Upper lobe of left lung (tissue), 6 donors: ENCODE data around the gene BOLA1. TPM values are rescaled to one million over a fixed set of nuclear protein-coding genes. Genes with fewer than 3 reads are reported as not detected.
A peak's percentile ranks its signal among the peaks of the same experiment; 100 is the strongest.
"Not testable (repeated sequence)": the region's sequence is repeated elsewhere in the genome, so short reads cannot be mapped to it uniquely, and the experiment has no call there.

ENCODE experiments used
- ATAC-seq, 2 donors: fragments of 200-7000 bp; cut with Tn5 transposase; one replicate each; pipeline ENCODE4 v1.9.1; 2022; ENCODE audit warnings: mild to moderate bottlenecking in 2 of 2, moderate library complexity in 2 of 2; ENCODE audit not compliant: low FRiP score in 2 of 2
- DNase-seq, 2 donors: peaks; one replicate each; pipeline ENCODE4 v3.0.0-alpha.2; 2019 to 2020
- H3K27ac ChIP-seq, 4 donors: fragments of 200-600 bp; sonication (generic); one replicate each; pipeline ENCODE4 v1.5.1; 2016 to 2019
- H3K27me3 ChIP-seq, 4 donors: fragments of 200-600 bp; sonication (generic); one replicate each; pipeline ENCODE4 v1.5.1; 2017 to 2019
- H3K36me3 ChIP-seq, 4 donors: fragments of 200-600 bp; sonication (generic); one replicate each; pipeline ENCODE4 v1.5.1; 2016 to 2019
- H3K4me1 ChIP-seq, 4 donors: fragments of 200-600 bp; sonication (generic); one replicate each; pipeline ENCODE4 v1.5.1; 2018 to 2019
- H3K4me3 ChIP-seq, 4 donors: fragments of 200-600 bp; sonication (generic); one replicate each; pipeline ENCODE4 v1.5.1; 2017 to 2019; ENCODE audit warnings: mild to moderate bottlenecking in 2 of 4, moderate library complexity in 1 of 4
- H3K9me3 ChIP-seq, 4 donors: fragments of 200-600 bp; sonication (generic); one replicate each; pipeline ENCODE4 v1.5.1; 2018 to 2019
- CTCF ChIP-seq, 6 experiments: fragments of 450-650 bp in 4 of 6; fragments of 200-600 bp in 2 of 6; sonication (generic) in 2 of 6; IDR thresholded peaks; one replicate each; pipeline ENCODE4 v1.5.1; 2016 to 2019; ENCODE audit warnings: antibody characterized with exemption in 6 of 6
- EP300 ChIP-seq, 4 donors: sonication (generic); formaldehyde crosslinking; IDR thresholded peaks; one replicate each; pipeline ENCODE4 v1.5.1; 2017; ENCODE audit warnings: antibody characterized with exemption in 4 of 4, control low read depth in 2 of 4
- POLR2A ChIP-seq, 4 donors: fragments of 450-650 bp; IDR thresholded peaks; one replicate each; pipeline ENCODE4 v1.5.1; 2016 to 2017; ENCODE audit warnings: antibody characterized with exemption in 4 of 4, mild to moderate bottlenecking in 2 of 4
- POLR2AphosphoS5 ChIP-seq, 2 donors: sonication (generic); formaldehyde crosslinking; IDR thresholded peaks; one replicate each; pipeline ENCODE4 v1.5.1; 2017; ENCODE audit warnings: antibody characterized with exemption in 2 of 2
- WGBS, 2 donors: methylation state at CpG; one replicate each; pipeline ENCODE4 v1.1.5; 2017 to 2018; 5-methylcytosine and 5-hydroxymethylcytosine counted together
- total RNA-seq, 6 donors: library from RNA; depleted of rRNA in 4 of 6; stranded (reverse); fragments of >200 nt in 4 of 6; gene quantifications; one replicate each; pipeline versions ENCODE4 v1.1.0 to v1.2.1, GENCODE V29; 2016 to 2021
- donor health status: DM: no; HTN: no; CAD: no; lungs with moderate emphysema.
- donor health status: DM: no; HTN: yes; CAD: no; lungs with severe emphysema.

BOLA1 gene
- total RNA-seq = 10 to 100 TPM; 11.1 to 23.0 (median 14.5) TPM

GRCh38 chr1:149899460-149900284, at the start of gene BOLA1:
TSS of gene BOLA1 (plus strand) at chr1:149899568. CDS start at chr1:149900060, 492 bp downstream.
- Histone ChIP-seq H3K27me3 (no peaks in the 10 kb centered on the region), H3K4me1 (peaks cover 5 to 12% (median 10%) of the 10 kb centered on the region in 4 donors), H3K27ac (peak within 1 kb of the TSS; percentile 86 to 91 (median 88)), H3K4me3 (peak within 1 kb of the TSS; percentile 35 to 64 (median 55)), H3K36me3 (no peaks in the 10 kb centered on the region), H3K9me3 (no peaks in the 10 kb centered on the region)
- ATAC-seq (peak; percentile 97 to 100), DNase-seq (peak; percentile 89 to 96)
- 0 to 8% methylated on average over 1 to 52 of the region's 65 CpGs for whole genome bisulfite sequencing, 2 donors
- TF ChIP-seq POLR2AphosphoS5 (IDR thresholded peaks at IDR 0.05) = peak; percentile 83 to 95
- no peak for TF ChIP-seq EP300 (IDR thresholded peaks at IDR 0.05)
- peak in 3 of 4 donors; percentile 78 to 86 (median 84) for TF ChIP-seq POLR2A (IDR thresholded peaks at IDR 0.05)
- TF ChIP-seq CTCF (IDR thresholded peaks at IDR 0.05) = peak in 1 of 6 experiments; percentile 10

- peak overlapping the region; percentile 25 to 54 (median 46) for H3K4me3 ChIP-seq
- H3K9me3 ChIP-seq = no peaks in the 10 kb centered on the region
- TF ChIP-seq POLR2AphosphoS5 (IDR thresholded peaks at IDR 0.05) = no peak
- TF ChIP-seq CTCF (IDR thresholded peaks at IDR 0.05) = no peak
- TF ChIP-seq POLR2A (IDR thresholded peaks at IDR 0.05) = peak in 2 of 4 donors; percentile 24 to 28
- ATAC-seq (no peak), DNase-seq (peak; percentile 19 to 20)
- no peaks in the 10 kb centered on the region for H3K27me3 ChIP-seq
- H3K36me3 ChIP-seq = no peaks in the 10 kb centered on the region
- H3K4me1 ChIP-seq = peaks cover 20 to 37% (median 33%) of the 10 kb centered on the region in 4 donors
- peak overlapping the region; percentile 82 to 87 (median 84) for H3K27ac ChIP-seq
- 3 to 6% methylated on average over 8 to 9 of the region's 9 CpGs for WGBS, 2 donors
Measured at GRCh38 chr1:149849947-149850360, 49.4 kb upstream of the BOLA1 start.

- H3K9me3 ChIP-seq, H3K36me3 ChIP-seq, H3K27me3 ChIP-seq, DNase-seq, H3K27ac ChIP-seq, H3K4me3 ChIP-seq: not testable (repeated sequence)
- WGBS, 2 donors = no CpG with 5 or more reads among the region's 62 CpGs
- H3K4me1 ChIP-seq = peaks cover 14 to 29% (median 26%) of the 10 kb centered on the region in 4 donors
- ATAC-seq = peak; percentile 92 to 94
Measured at GRCh38 chr1:149850732-149851345, 48.5 kb upstream of the BOLA1 start.

- peak; percentile 77 to 91 for ATAC-seq
- not testable (repeated sequence) for H3K27me3 ChIP-seq, DNase-seq, H3K9me3 ChIP-seq, H3K36me3 ChIP-seq, H3K4me3 ChIP-seq, H3K27ac ChIP-seq
- no CpG with 5 or more reads among the region's 53 CpGs for WGBS, 2 donors
- H3K4me1 ChIP-seq = peaks cover 14 to 29% (median 23%) of the 10 kb centered on the region in 4 donors
Measured at GRCh38 chr1:149851585-149852213, 47.7 kb upstream of the BOLA1 start.

- WGBS, 2 donors = no CpG with 5 or more reads among the region's 26 CpGs
- peak; percentile 81 to 85 for ATAC-seq
Measured at GRCh38 chr1:149852263-149852662, 47.1 kb upstream of the BOLA1 start.

GRCh38 chr1:149860271-149860670, 39.1 kb upstream of the BOLA1 start:
- not testable (repeated sequence) for ATAC-seq, H3K4me3 ChIP-seq, H3K27me3 ChIP-seq, DNase-seq, H3K36me3 ChIP-seq, H3K27ac ChIP-seq, H3K9me3 ChIP-seq, H3K4me1 ChIP-seq
- no CpG with 5 or more reads among the region's 15 CpGs for WGBS, 2 donors

More at GRCh38 chr1:149852263-149852662, 47.1 kb upstream of the BOLA1 start:
- H3K36me3 ChIP-seq, H3K4me3 ChIP-seq, H3K9me3 ChIP-seq, H3K27ac ChIP-seq, DNase-seq, H3K27me3 ChIP-seq: not testable (repeated sequence)
- H3K4me1 ChIP-seq = peaks cover 14 to 27% (median 22%) of the 10 kb centered on the region in 4 donors

GRCh38 chr1:149860684-149861496, 38.5 kb upstream of the BOLA1 start:
- not testable (repeated sequence) for H3K27me3 ChIP-seq, DNase-seq, H3K36me3 ChIP-seq, H3K27ac ChIP-seq, H3K4me3 ChIP-seq, H3K4me1 ChIP-seq, H3K9me3 ChIP-seq
- ATAC-seq = peak; percentile 94 to 95
- no CpG with 5 or more reads among the region's 55 CpGs for WGBS, 2 donors

GRCh38 chr1:149861497-149862054, 37.8 kb upstream of the BOLA1 start:
- not testable (repeated sequence) for H3K4me3 ChIP-seq, H3K9me3 ChIP-seq, H3K36me3 ChIP-seq, H3K4me1 ChIP-seq, DNase-seq, H3K27me3 ChIP-seq, H3K27ac ChIP-seq
- WGBS, 2 donors = no CpG with 5 or more reads among the region's 32 CpGs
- peak; percentile 56 to 75 for ATAC-seq

GRCh38 chr1:149866887-149867286, 32.5 kb upstream of the BOLA1 start:
- not testable (repeated sequence) for DNase-seq, H3K9me3 ChIP-seq, H3K36me3 ChIP-seq, H3K27me3 ChIP-seq, H3K27ac ChIP-seq, H3K4me3 ChIP-seq, H3K4me1 ChIP-seq
- peak in 1 of 2 donors; percentile 35 for ATAC-seq
- no CpG with 5 or more reads among the region's 2 CpGs for WGBS, 2 donors
